ENCODE results near the gene TCF4.

TCF4 gene

DNA sequence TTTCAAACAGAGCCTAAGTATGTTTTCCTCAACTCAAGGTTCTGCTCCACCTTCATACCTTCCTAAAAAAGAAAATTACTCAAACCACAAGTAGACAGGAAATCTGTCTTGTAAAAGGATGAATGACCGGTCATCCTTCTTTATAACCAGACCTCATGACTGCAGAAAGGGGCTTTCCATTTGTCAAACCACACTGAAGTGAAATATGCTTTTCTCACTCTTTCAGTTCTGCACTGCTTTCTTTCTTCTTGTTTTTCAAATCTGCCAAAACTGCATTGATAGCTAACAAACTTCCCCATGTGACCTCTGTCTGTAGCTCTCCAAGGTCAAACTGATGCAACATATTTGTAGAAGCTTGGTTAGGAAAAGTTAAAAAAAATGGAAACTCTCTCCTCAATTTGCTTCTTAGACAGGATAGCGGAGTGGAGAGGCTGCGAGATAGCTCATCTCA lies 319.8 kb downstream of the TCF4 start:
- no peak overlapping the region for H3K9ac ChIP-seq (ENCODE audit: low read length)
- H3K9me3 ChIP-seq (ENCODE audit: control insufficient read depth, low read length), result no peaks in the 10 kb centered on the region
- peaks cover 13% of the 10 kb centered on the region for H3K27me3 ChIP-seq (ENCODE audit: control insufficient read depth, insufficient read depth, low read length)
- H3K4me1 ChIP-seq (ENCODE audit: control insufficient read depth, insufficient read depth, low read length), result peaks cover 19% of the 10 kb centered on the region
- no peak overlapping the region for H3K4me3 ChIP-seq (ENCODE audit: low read length)
- no peaks in the 10 kb centered on the region for H3K36me3 ChIP-seq (ENCODE audit: control insufficient read depth, insufficient read depth, low read length)

DNA sequence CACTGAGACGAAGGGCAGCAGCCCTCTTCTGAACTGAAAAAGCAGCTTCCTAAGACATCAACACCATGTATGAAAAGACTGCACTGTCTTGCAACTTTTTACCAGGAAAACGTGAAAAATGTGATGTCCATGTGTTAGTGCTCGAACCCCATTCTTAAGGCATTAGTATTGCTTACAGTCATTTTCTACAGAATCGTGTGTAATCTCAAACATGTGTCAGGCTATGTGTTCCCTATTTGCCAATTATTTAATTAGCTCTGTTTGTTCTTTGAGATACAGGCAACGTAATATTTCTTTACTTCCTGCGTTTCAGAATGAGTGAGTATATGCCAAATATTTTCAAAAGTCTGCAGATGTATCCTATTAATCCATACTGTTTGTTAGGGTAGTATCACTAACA lies 321.0 kb downstream of the TCF4 start:
- Histone ChIP-seq H3K4me1 (ENCODE audit: control insufficient read depth, insufficient read depth, low read length) (peaks cover 27% of the 10 kb centered on the region), H3K36me3 (ENCODE audit: control insufficient read depth, insufficient read depth, low read length) (no peaks in the 10 kb centered on the region)

GRCh38 chr18:55265984-55266383 lies 322.0 kb downstream of the TCF4 start:
- H3K9me3 ChIP-seq (ENCODE audit: control insufficient read depth, low read length), result no peaks in the 10 kb centered on the region
- H3K27me3 ChIP-seq (ENCODE audit: control insufficient read depth, insufficient read depth, low read length), result peaks cover 21% of the 10 kb centered on the region
- H3K4me1 ChIP-seq (ENCODE audit: control insufficient read depth, insufficient read depth, low read length), result peaks cover 27% of the 10 kb centered on the region
- H3K9ac ChIP-seq (ENCODE audit: low read length), result no peak overlapping the region
- no peaks in the 10 kb centered on the region for H3K36me3 ChIP-seq (ENCODE audit: control insufficient read depth, insufficient read depth, low read length)
- H3K4me3 ChIP-seq (ENCODE audit: low read length), result no peak overlapping the region

More for the DNA sequence above, 321.0 kb downstream of the TCF4 start:
- no peaks in the 10 kb centered on the region for H3K9me3 ChIP-seq (ENCODE audit: control insufficient read depth, low read length)
- no peak overlapping the region for H3K9ac ChIP-seq (ENCODE audit: low read length)
- no peak overlapping the region for H3K4me3 ChIP-seq (ENCODE audit: low read length)
- peaks cover 13% of the 10 kb centered on the region for H3K27me3 ChIP-seq (ENCODE audit: control insufficient read depth, insufficient read depth, low read length)

- Histone ChIP-seq H3K9ac (ENCODE audit: low read length) (no peak overlapping the region), H3K9me3 (ENCODE audit: control insufficient read depth, low read length) (no peaks in the 10 kb centered on the region), H3K4me1 (ENCODE audit: control insufficient read depth, insufficient read depth, low read length) (peaks cover 27% of the 10 kb centered on the region), H3K36me3 (ENCODE audit: control insufficient read depth, insufficient read depth, low read length) (no peaks in the 10 kb centered on the region), H3K4me3 (ENCODE audit: low read length) (no peak overlapping the region), H3K27me3 (ENCODE audit: control insufficient read depth, insufficient read depth, low read length) (peaks cover 24% of the 10 kb centered on the region)
Observed at GRCh38 chr18:55265130-55265675, 322.8 kb downstream of the TCF4 start.

GRCh38 chr18:55264108-55264507 lies 323.9 kb downstream of the TCF4 start:
- Histone ChIP-seq H3K4me1 (ENCODE audit: control insufficient read depth, insufficient read depth, low read length) (peaks cover 27% of the 10 kb centered on the region), H3K36me3 (ENCODE audit: control insufficient read depth, insufficient read depth, low read length) (no peaks in the 10 kb centered on the region), H3K27me3 (ENCODE audit: control insufficient read depth, insufficient read depth, low read length) (peaks cover 24% of the 10 kb centered on the region), H3K9ac (ENCODE audit: low read length) (no peak overlapping the region), H3K9me3 (ENCODE audit: control insufficient read depth, low read length) (no peaks in the 10 kb centered on the region), H3K4me3 (ENCODE audit: low read length) (no peak overlapping the region)

- Histone ChIP-seq H3K36me3 (ENCODE audit: control insufficient read depth, insufficient read depth, low read length) (no peaks in the 10 kb centered on the region), H3K9me3 (ENCODE audit: control insufficient read depth, low read length) (no peaks in the 10 kb centered on the region), H3K4me3 (ENCODE audit: low read length) (no peak overlapping the region), H3K4me1 (ENCODE audit: control insufficient read depth, insufficient read depth, low read length) (peaks cover 27% of the 10 kb centered on the region), H3K9ac (ENCODE audit: low read length) (no peak overlapping the region), H3K27me3 (ENCODE audit: control insufficient read depth, insufficient read depth, low read length) (peaks cover 27% of the 10 kb centered on the region)
Observed at GRCh38 chr18:55262021-55262560, 325.9 kb downstream of the TCF4 start.

DNA sequence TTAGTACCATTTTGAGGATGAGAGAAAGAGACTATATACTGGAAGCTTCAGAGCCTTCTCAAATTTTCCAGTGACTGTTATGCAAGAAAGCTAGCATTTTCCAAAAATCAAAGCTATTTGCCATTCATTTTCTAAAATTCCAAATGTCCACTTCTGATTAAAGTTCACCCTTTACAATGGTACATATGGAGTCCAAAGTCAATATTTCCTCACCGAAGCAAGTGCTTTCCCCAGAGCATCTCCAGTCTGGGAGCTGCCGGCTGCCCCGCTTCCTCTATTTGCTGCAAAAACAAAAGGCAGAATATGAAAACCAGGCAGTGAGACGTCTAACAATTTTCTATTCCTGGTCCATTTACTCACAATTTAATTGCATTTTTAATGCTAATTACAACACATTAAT lies 326.7 kb downstream of the TCF4 start:
- Histone ChIP-seq H3K36me3 (ENCODE audit: control insufficient read depth, insufficient read depth, low read length) (no peaks in the 10 kb centered on the region), H3K4me1 (ENCODE audit: control insufficient read depth, insufficient read depth, low read length) (peaks cover 23% of the 10 kb centered on the region), H3K4me3 (ENCODE audit: low read length) (no peak overlapping the region)

DNA sequence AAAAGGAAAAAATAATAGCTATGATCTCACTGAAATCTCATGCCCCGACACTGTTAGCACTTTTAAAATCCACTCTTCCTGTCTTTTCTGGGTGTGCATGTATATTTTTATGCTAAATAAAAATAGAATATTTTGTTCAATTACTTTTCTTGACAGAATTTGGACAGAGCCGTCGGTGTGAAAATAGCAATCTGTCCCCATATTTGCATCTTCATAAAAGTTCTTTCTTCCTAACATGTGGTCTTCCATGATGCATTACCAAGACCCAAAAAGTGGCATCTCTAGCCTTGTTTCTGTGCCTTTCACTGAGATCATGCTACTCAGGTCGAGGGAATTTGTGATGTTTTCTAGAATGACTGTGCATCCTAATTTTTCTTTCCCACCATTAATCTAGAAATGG lies 329.9 kb downstream of the TCF4 start:
- Histone ChIP-seq H3K27me3 (ENCODE audit: control insufficient read depth, insufficient read depth, low read length) (peaks cover 15% of the 10 kb centered on the region), H3K9ac (ENCODE audit: low read length) (no peak overlapping the region), H3K4me3 (ENCODE audit: low read length) (no peak overlapping the region), H3K4me1 (ENCODE audit: control insufficient read depth, insufficient read depth, low read length) (peaks cover 9% of the 10 kb centered on the region), H3K36me3 (ENCODE audit: control insufficient read depth, insufficient read depth, low read length) (no peaks in the 10 kb centered on the region), H3K9me3 (ENCODE audit: control insufficient read depth, low read length) (no peaks in the 10 kb centered on the region)

More for the DNA sequence above, 326.7 kb downstream of the TCF4 start:
- peaks cover 22% of the 10 kb centered on the region for H3K27me3 ChIP-seq (ENCODE audit: control insufficient read depth, insufficient read depth, low read length)
- H3K9ac ChIP-seq (ENCODE audit: low read length), result no peak overlapping the region
- no peaks in the 10 kb centered on the region for H3K9me3 ChIP-seq (ENCODE audit: control insufficient read depth, low read length)

DNA sequence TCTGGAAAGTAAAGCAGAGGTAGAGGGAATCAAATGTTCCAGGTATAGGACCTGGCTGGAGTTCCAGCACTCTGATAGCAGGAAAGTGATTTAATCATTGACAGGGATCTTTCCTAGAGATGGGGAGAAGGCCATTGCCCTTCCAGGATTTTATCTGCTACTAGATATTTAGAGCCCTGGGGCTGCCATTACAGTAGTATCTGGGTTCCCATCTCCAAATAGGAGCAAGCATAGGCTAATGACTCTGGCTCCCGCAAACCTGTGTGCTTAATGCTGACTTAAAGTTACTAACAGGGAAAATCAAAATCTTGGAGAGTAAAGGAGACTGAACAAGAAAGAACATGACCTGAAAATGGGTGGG lies 331.1 kb downstream of the TCF4 start:
- no peaks in the 10 kb centered on the region for H3K4me1 ChIP-seq (ENCODE audit: control insufficient read depth, insufficient read depth, low read length)
- H3K27me3 ChIP-seq (ENCODE audit: control insufficient read depth, insufficient read depth, low read length), result peaks cover 15% of the 10 kb centered on the region
- H3K36me3 ChIP-seq (ENCODE audit: control insufficient read depth, insufficient read depth, low read length), result no peaks in the 10 kb centered on the region
- no peak overlapping the region for H3K4me3 ChIP-seq (ENCODE audit: low read length)
- H3K9me3 ChIP-seq (ENCODE audit: control insufficient read depth, low read length), result no peaks in the 10 kb centered on the region
- no peak overlapping the region for H3K9ac ChIP-seq (ENCODE audit: low read length)

DNA sequence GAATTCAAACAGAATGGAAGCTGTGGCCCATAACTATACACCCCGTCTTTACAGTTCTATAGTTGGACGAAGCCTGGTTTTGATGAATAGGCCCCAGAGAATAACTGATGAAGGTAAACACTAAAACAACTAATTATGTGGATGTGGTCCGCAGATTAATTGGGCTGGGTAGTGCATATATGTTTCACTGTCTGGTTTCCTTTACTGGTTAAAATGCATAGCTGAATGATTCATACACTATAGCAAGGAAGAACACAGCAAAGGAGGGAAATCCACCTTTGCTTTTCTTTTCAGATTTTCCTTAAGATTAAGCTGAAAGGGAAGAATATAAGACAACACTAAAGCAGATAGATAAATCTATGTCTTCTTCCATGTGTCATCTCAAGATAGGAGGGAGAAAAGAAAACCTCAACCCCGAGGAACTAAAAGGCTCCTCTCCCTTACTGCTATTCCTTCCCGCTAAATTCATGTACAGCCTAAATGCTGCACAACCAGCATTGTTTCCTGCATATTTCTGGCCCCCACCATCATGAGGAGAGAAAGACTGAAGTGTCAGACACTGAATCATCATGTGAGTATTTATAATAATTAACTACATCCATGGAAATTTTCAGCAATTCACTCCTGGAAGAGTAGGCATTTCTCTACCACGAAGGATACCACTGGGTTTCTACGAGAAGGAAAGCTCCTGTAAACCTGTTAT lies 331.6 kb downstream of the TCF4 start:
- no peak overlapping the region for H3K4me3 ChIP-seq (ENCODE audit: low read length)
- H3K4me1 ChIP-seq (ENCODE audit: control insufficient read depth, insufficient read depth, low read length), result no peaks in the 10 kb centered on the region
- H3K9ac ChIP-seq (ENCODE audit: low read length), result no peak overlapping the region
- no peaks in the 10 kb centered on the region for H3K9me3 ChIP-seq (ENCODE audit: control insufficient read depth, low read length)
- peaks cover 11% of the 10 kb centered on the region for H3K27me3 ChIP-seq (ENCODE audit: control insufficient read depth, insufficient read depth, low read length)
- H3K36me3 ChIP-seq (ENCODE audit: control insufficient read depth, insufficient read depth, low read length), result no peaks in the 10 kb centered on the region

DNA sequence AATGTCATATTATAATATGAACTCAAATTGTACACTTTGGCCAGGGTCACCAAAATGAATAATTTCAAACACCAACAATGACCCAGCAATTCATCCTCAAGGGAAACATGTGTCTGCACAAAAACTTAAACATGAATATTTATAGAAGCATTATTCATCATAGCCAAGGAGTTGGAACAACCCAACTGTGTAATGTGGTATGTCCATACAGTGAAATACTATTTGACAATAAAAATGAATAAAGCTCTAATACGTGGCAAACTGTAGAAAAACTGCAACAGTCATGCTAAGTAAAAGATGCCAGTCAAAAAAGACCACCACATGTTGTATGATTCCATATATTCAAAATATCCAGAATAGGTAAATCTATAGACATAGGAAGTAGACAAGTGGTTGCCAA lies 334.2 kb downstream of the TCF4 start:
- Histone ChIP-seq H3K4me1 (ENCODE audit: control insufficient read depth, insufficient read depth, low read length) (no peaks in the 10 kb centered on the region), H3K9me3 (ENCODE audit: control insufficient read depth, low read length) (no peaks in the 10 kb centered on the region), H3K27me3 (ENCODE audit: control insufficient read depth, insufficient read depth, low read length) (peaks cover 4% of the 10 kb centered on the region), H3K9ac (ENCODE audit: low read length) (no peak overlapping the region), H3K36me3 (ENCODE audit: control insufficient read depth, insufficient read depth, low read length) (no peaks in the 10 kb centered on the region), H3K4me3 (ENCODE audit: low read length) (no peak overlapping the region)

DNA sequence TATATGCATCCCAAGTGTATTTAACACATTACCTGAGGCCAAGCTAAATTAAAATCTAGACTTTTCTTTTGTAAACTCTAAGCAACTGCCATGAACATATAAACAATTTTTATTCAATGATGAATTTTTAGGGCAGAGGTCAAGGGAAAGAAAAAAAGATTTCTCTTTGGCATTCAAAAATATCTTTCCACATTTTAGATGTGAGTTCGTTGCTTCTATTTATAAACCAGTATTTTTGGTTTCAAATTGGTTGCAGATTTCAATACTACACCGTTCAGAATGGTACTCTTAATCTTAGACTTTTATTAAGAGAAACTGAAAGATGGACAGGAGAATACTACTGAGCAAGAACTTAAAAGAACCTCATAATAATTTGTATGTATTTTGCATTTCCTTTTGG lies 335.1 kb downstream of the TCF4 start:
- no peaks in the 10 kb centered on the region for H3K4me1 ChIP-seq (ENCODE audit: control insufficient read depth, insufficient read depth, low read length)
- H3K36me3 ChIP-seq (ENCODE audit: control insufficient read depth, insufficient read depth, low read length), result no peaks in the 10 kb centered on the region
- no peak overlapping the region for H3K4me3 ChIP-seq (ENCODE audit: low read length)
- no peaks in the 10 kb centered on the region for H3K9me3 ChIP-seq (ENCODE audit: control insufficient read depth, low read length)
- peaks cover 4% of the 10 kb centered on the region for H3K27me3 ChIP-seq (ENCODE audit: control insufficient read depth, insufficient read depth, low read length)
- no peak overlapping the region for H3K9ac ChIP-seq (ENCODE audit: low read length)

All from mucosa of stomach (tissue), 1 donor.